ENCODE measurements around the gene CACNA1D.

Gene CACNA1D

GRCh38 chr3:53579636-53580035, 85.2 kb downstream of the CACNA1D start:
- DNase-seq (ENCODE audit: low spot score): no peak

DNA sequence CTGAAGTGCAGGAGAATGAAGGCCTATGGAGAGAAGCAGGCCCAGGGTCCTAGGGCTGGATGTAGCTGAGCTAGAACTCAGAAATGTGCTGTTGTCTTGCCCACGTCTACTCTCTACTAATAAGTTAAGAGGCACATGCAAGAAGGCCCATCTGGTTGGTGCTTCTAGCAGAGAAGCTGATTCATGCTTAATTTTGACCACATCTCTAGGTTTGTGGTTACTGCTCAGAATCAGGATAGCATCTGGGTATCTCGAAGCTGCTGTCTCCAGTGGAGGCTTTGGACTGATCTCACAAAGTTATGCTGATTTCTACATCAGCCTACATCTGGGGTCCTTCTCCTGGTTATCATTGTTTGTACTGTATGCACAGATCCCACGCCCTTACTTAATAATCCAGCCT, 87.3 kb downstream of the CACNA1D start:
- DNase-seq (ENCODE audit: low spot score): no peak

- no peak for DNase-seq (ENCODE audit: low spot score)
Measured at GRCh38 chr3:53583161-53583690, 88.8 kb downstream of the CACNA1D start.

DNA sequence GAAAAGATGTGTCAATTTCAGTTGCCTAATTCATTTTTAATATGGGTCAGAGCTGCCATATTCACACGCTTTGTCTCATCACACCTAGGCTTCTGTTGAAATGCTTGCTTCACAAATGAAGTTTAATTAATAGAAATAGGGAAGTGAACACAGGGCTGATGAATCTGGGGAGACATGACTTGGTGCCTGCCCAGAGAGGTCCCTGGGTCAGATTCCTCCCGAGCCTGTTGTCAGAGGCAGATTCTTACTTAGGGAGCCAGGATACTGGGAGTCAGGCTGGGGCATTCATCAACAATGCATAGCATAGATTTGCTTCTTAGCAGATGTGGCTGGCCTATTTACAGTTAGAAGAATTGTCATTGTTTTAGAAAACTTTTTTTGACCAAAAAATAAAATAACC, 90.6 kb downstream of the CACNA1D start:
- no peak for DNase-seq (ENCODE audit: low spot score)

- no peak for DNase-seq (ENCODE audit: low spot score)
Measured at GRCh38 chr3:53585627-53586026, 91.2 kb downstream of the CACNA1D start.

GRCh38 chr3:53588122-53588521, 93.7 kb downstream of the CACNA1D start:
- no peak for DNase-seq (ENCODE audit: low spot score)

- no peak for DNase-seq (ENCODE audit: low spot score)
Measured at GRCh38 chr3:53589201-53589600, 94.8 kb downstream of the CACNA1D start.

GRCh38 chr3:53589806-53590205, 95.4 kb downstream of the CACNA1D start:
- DNase-seq (ENCODE audit: low spot score): no peak

DNA sequence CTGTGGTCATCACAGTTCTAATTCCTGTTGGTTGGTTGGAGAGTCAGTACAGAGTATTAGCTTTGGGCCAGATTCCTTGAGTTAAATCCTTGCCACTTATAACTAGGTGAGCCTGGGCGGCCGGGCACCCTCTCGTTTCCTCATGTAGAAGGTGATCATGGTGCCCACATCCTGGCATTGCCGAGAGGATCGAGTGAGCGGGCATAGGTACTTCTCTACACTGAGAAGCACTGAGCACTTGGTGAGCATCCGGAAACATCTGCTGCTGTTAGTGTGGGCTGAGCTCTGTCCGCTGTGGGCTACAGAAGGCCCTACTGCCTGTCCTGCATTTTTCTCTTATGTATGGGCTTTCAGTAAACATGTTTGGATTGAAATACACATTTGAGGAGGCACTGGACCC, 96.2 kb downstream of the CACNA1D start:
- DNase-seq (ENCODE audit: low spot score): no peak

GRCh38 chr3:53591646-53592045, 97.2 kb downstream of the CACNA1D start:
- no peak for DNase-seq (ENCODE audit: low spot score)

GRCh38 chr3:53592862-53593261, 98.5 kb downstream of the CACNA1D start:
- no peak for DNase-seq (ENCODE audit: low spot score)

DNA sequence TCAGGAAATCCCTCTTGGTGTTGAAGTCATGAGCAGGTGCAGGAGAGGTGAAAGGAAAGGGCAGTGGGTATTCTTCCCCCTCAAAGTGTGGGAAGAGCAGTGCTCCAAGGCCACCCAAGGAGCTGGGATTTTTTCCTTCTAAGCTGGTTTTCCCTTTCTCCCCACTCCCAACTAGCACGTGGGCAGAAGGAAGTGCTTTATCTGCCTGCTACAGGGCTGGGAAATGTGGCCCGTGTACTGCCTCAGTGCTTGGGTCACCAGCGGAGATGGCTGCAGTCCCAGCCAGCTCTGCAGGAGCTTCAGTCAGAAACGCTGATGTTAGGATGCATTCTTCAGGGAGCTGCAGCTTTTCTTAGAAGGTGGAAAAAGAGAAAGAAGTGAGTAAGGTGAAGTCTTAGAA, 99.2 kb downstream of the CACNA1D start:
- DNase-seq (ENCODE audit: low spot score): no peak

GRCh38 chr3:53594276-53594675, 99.9 kb downstream of the CACNA1D start:
- DNase-seq (ENCODE audit: low spot score): no peak

GRCh38 chr3:53595660-53596059, 101.2 kb downstream of the CACNA1D start:
- no peak for DNase-seq (ENCODE audit: low spot score)

DNA sequence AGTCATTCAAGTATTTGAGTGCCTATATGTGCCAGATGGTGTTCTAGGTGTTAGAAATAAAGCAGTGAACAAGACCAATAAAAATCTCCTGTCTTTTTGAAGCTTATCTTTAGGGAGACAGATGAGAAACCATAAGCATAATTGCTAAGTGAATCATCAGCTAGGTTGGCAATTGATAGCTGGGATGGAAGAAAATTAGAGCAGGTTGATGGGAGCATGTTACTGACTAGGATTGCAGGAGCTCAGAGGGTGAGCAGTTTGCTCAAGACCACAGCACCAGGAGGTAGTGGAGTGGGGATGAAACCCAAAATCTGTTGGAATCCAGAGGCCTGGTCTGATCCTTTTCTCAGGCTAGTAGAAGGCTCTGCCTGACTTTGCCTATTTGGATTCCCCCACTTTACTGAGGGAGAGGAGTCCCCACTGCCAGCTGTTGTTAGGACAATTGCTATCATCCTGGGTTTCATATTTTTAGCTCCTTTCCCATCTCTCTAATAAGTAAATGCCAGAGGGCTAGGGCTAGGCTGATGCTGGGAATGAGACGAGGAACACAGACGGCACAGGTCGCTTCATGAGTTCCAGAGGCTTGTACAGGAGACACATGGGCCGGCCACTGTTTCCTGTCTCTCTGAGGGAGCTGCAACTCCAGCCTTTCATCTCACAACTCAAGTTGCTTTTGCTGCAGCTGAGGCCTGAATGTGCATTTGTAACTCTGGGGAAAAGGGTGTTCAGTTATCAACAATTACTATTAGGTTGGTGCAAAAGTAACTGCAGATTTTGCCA, 102.9 kb downstream of the CACNA1D start:
- DNase-seq (ENCODE audit: low spot score): no peak

DNA sequence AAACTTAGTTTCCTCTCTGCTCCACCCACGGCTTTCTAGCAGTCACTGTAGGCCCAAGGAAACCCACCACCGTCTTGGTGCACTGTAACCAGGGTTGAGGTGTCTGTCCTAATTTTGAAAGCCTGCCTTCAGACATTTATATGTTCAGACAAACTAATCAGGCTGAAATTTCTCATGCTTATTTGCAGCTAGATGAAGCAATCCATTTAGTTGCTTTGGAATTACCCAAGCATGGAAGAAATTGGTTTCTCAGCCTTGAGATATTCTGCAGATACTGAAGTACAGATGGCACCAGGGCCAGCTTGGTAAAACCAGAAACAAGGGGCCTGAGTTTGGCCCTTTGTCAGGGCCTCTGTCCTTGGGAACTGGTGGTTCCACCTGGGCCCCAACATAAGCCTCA, 105.4 kb downstream of the CACNA1D start:
- DNase-seq (ENCODE audit: low spot score): no peak

GRCh38 chr3:53602866-53603265, 108.5 kb downstream of the CACNA1D start:
- DNase-seq (ENCODE audit: low spot score): no peak

DNA sequence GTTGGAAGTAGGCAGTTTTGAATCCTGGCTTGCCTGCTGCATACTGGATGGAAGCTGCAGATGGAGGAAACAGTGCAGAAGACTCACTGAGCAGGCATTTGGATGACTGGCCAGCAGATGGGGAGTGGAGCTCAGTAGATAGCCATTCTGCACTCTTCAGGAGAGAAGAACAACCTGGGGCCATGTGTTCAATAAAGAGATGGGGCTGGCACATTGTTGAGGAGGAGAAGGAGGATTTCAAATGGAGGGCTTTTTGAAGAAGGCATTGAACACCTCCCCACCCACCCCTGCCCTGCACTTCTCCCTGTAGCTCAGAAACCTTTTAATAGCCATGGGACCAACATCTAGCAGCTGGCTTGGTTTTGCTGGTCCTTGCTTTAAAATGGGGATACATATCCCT, 109.8 kb downstream of the CACNA1D start:
- no peak for DNase-seq (ENCODE audit: low spot score)

DNA sequence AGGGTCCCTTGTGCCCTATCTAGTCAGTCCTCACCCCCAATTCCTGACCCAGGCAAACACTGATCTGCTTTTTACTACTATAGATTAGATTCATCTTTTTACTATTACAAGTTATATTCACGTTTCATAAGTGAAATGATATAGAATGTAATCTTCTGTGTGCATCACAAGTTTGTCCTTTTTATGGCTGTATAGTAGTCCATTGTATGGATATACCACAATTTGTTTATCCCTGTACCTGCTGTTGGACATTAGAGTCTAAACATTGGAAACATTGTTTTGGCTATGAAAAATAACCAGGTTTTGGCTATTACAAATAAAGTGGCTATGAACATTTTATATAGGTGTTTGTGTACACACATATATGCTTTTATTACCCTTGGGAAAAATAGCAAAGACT, 112.4 kb downstream of the CACNA1D start:
- no peak for DNase-seq (ENCODE audit: low spot score)

- no peak for DNase-seq (ENCODE audit: low spot score)
Measured at GRCh38 chr3:53612508-53612907, 118.1 kb downstream of the CACNA1D start.

GRCh38 chr3:53613125-53613524, 118.7 kb downstream of the CACNA1D start:
- DNase-seq (ENCODE audit: low spot score): no peak

DNA sequence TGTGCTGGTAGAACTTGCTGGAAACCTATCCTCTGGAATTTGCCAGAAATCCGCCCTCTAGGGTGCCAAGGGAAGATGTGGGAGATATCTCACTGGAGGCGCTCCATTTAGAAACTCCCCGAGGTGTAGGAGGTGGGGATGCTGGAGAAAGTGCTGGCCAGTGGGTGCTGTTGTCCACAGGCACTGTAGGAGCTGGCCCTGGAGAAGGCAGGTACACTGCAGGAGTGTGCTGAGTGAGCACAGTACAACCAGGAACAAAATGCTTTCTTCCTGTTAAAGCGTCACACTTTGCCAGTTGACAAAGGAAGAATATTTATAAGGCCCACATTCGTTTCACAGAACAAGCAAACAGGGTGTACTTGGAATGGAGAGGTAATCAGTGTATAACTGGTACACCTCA, 119.9 kb downstream of the CACNA1D start:
- no peak for DNase-seq (ENCODE audit: low spot score)

DNA sequence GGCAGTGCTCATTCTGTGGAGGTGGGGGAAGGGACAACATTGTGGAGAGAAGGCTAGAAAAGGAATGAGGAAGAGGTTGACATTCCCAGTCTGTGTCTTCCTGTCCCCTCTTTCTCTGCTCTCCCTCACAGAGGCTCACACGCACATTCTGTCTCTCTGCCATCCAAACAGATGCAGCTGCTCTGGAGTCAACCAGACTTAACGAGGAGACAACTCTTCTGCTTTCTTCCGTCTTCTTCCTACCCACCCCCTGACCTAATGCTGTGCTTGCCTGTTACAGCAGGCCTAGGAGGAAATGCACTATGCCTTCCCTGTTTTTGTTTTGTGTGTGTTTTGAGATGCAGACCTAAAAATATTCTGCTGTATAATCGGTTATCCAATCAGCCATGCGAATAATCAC, 121.9 kb downstream of the CACNA1D start:
- no peak for DNase-seq (ENCODE audit: low spot score)
